ENCODE measurements around the gene CFAP100.

Gene CFAP100

DNA sequence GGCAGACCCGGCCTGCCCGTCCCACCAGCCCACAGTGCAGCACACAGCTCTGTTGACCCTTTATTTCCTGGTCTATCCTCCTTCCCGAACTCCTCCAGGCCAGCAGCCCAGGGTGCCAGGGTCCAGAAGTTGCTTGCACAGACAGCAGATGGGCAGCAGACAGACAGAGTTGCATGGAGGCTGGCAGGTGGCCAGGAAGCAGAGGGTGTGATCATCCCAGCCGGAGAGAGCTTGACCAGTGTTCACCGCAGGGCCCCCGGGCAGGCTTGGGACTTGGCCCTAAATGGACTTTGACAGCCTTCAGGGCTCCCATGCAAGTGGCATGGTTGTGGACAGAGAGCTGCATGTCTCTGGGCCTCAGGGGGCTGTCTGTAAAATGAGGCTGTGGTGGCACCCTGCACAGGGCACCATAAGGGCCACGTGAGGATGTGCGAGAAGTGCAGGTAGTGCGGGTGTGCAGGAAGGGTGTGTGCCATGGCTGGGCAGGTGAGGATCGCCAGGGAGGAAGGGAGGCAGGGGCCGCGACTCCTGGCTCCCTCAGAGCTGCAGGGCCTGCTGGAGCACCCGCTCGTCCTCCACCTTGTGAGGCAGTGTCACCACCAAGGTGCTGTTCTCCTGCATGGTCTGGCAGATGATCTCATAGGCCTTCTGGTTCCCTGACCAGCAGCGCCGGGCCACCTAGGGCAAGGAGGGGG is 87.2 kb downstream of the CFAP100 start:
- no peak for DNase-seq (ENCODE audit: low spot score)

- no peak for DNase-seq (ENCODE audit: low spot score)
These were observed 88.0 kb downstream of the CFAP100 start for GRCh38 chr3:126482503-126483255.

- no peak for DNase-seq (ENCODE audit: low spot score)
These were observed 88.6 kb downstream of the CFAP100 start for GRCh38 chr3:126483321-126483761.

GRCh38 chr3:126484148-126484547 is 89.4 kb downstream of the CFAP100 start:
- DNase-seq (ENCODE audit: low spot score): no peak

DNA sequence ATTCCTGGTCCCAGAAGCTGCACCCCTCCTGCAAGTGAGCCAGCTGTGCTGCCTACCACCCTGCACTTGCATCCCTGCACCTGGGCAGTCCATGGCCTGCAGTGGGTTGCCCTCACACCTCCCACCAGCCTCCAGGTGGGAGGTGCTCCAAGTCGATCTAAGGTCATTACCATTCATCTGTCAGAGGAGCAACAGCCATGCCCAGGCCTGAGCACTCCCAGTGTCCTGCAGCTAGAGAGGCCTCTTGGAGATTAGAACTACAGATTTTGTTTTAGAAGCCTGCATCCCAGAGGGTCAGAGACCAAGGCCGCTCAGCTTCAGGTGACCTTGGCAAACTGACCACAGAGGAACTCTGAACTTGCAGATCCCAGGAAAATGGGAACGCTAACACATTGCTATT is 90.0 kb downstream of the CFAP100 start:
- no peak for DNase-seq (ENCODE audit: low spot score)

DNA sequence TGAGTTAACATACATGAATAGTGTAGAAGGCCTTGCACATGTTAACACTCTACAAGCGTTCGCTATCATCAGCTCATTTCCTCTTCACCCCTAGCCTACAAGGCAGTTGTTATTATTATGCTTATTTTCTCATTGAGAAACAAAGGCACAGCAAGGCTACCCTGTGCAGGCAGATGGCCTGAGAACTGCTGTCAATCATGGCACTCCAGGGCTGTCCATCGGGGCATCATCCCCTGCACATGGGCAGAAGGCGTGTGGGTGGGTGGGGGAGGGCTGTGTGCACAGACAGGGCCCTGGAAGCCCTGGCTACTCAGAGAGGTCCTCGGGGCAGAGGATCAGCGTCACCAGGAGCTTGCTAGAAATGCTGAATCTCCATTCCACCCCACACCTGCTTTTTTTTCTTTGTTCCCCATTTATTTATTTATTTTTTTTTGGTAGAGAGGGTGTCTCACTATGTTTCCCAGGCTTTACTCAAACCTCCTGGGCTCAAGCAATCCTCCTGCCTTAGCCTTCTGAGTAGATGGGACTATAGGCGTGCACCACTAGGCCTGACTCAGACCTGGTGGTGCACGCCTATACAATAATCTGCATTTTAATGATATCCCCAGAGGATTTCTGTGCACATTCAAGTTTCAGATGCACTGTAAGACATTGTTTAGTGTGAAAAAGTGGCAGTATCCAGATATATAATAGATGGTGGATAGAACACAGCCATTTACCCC is 90.6 kb downstream of the CFAP100 start:
- peak; percentile 42 for DNase-seq (ENCODE audit: low spot score)

DNA sequence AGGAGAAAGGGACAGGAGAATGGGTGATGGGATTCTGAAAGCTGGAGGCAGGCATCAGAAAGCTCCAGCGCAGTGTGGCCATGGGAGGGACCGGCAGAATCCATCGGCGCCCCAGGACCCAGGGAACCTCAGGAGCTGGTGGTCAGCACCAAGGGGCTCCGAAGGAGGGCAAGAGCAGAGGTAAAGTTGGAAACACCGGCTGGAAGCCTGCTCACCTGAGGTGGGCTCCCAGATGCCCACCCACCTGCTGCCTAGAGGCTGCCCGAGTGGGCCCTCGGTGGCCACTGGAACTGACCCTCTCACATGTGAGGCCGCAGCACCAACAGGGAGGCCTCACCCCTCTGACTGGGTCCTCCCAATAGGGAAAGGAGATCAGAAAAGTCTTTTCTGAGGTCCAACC is 91.2 kb downstream of the CFAP100 start:
- no peak for DNase-seq (ENCODE audit: low spot score)

Measured in COLO829 (cell line).